NCI-H82 treated with DMSO at 0.1 percent for 48 hours (cell line): ENCODE data around the gene POMC.
A peak's percentile ranks its signal among the peaks of the same experiment; 100 is the strongest.
"Not testable (repeated sequence)": the region's sequence is repeated elsewhere in the genome, so short reads cannot be mapped to it uniquely, and the experiment has no call there.

Experiments
- DNase-seq: peaks from one replicate; lab custom pipeline; 2025; ENCODE audit not compliant: unreplicated experiment; lab: John Stamatoyannopoulos, UW

POMC gene

GRCh38 chr2:25177211-25177611 lies 8.8 kb upstream of the POMC start:
- no peak for DNase-seq

GRCh38 chr2:25176541-25177181 lies 8.3 kb upstream of the POMC start:
- no peak for DNase-seq

- DNase-seq: no peak
Measured at GRCh38 chr2:25176138-25176537, 7.8 kb upstream of the POMC start.

- no peak for DNase-seq
Measured at GRCh38 chr2:25174192-25174861, 5.9 kb upstream of the POMC start.

- DNase-seq: no peak
Measured at GRCh38 chr2:25173719-25174118, 5.3 kb upstream of the POMC start.

GRCh38 chr2:25170888-25171287 lies 2.5 kb upstream of the POMC start:
- DNase-seq: no peak

- DNase-seq: no peak
Measured at GRCh38 chr2:25169073-25169470, 692 bp upstream of the POMC start.

GRCh38 chr2:25165992-25166875 lies 2.1 kb downstream of the POMC start:
- DNase-seq: no peak

- no peak for DNase-seq
Measured at GRCh38 chr2:25164561-25164960, 3.8 kb downstream of the POMC start.

- not testable (repeated sequence) for DNase-seq
Measured at GRCh38 chr2:25162061-25162460, 6.3 kb downstream of the POMC start.

- no peak for DNase-seq
Measured at GRCh38 chr2:25161055-25161781, 7.2 kb downstream of the POMC start.

GRCh38 chr2:25160376-25160775 lies 8.0 kb downstream of the POMC start:
- no peak for DNase-seq

- peak; percentile 20 for DNase-seq
Measured at GRCh38 chr2:25159949-25160348, 8.4 kb downstream of the POMC start.

- no peak for DNase-seq
Measured at GRCh38 chr2:25158096-25158852, 10.1 kb downstream of the POMC start.

- DNase-seq: no peak
Measured at GRCh38 chr2:25155401-25155800, 13.0 kb downstream of the POMC start.

- DNase-seq: no peak
Measured at GRCh38 chr2:25151718-25152117, 16.7 kb downstream of the POMC start.

GRCh38 chr2:25150993-25151392 lies 17.4 kb downstream of the POMC start:
- not testable (repeated sequence) for DNase-seq

- DNase-seq: no peak
Measured at GRCh38 chr2:25149646-25150045, 18.7 kb downstream of the POMC start.

GRCh38 chr2:25146896-25147295 lies 21.5 kb downstream of the POMC start:
- no peak for DNase-seq

GRCh38 chr2:25145803-25146202 lies 22.6 kb downstream of the POMC start:
- DNase-seq: no peak

GRCh38 chr2:25141120-25141519 lies 27.3 kb downstream of the POMC start:
- no peak for DNase-seq
